Stimulated activated CD4-positive, alpha-beta T cell treated with anti-CD3 and anti-CD28 coated beads, Interleukin-15, amount 100 ng/mL, for 1 hour (primary cell): ENCODE results near the gene UBE2E2.

Experiments used
- DNase-seq, 2 donors: peaks; one replicate each; pipeline ENCODE4 v3.0.0-alpha.2; 2020; ENCODE audit warnings: low read depth in 1 of 2, low spot score in 1 of 2

UBE2E2 gene

DNA sequence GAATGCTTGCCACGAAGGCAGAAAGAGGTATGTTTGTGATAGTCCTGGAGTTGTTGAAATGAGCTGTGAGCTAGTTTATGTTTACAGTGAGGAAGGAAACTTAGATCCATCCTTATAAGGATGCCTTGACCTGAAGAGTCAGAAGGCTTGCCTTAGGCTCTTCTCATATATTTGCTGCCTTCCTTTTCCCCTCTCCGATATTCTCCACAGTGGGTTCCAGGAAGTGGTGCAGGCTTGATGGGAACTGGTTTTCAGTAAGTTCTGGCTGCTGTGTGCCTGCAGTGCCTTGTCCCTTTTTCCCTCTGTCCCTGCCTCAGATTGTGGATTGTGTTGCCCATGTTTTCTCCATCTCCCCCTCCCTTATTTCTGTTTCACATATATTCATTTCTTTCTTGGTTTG is 315.3 kb downstream of the UBE2E2 start:
- no peak for DNase-seq

DNA sequence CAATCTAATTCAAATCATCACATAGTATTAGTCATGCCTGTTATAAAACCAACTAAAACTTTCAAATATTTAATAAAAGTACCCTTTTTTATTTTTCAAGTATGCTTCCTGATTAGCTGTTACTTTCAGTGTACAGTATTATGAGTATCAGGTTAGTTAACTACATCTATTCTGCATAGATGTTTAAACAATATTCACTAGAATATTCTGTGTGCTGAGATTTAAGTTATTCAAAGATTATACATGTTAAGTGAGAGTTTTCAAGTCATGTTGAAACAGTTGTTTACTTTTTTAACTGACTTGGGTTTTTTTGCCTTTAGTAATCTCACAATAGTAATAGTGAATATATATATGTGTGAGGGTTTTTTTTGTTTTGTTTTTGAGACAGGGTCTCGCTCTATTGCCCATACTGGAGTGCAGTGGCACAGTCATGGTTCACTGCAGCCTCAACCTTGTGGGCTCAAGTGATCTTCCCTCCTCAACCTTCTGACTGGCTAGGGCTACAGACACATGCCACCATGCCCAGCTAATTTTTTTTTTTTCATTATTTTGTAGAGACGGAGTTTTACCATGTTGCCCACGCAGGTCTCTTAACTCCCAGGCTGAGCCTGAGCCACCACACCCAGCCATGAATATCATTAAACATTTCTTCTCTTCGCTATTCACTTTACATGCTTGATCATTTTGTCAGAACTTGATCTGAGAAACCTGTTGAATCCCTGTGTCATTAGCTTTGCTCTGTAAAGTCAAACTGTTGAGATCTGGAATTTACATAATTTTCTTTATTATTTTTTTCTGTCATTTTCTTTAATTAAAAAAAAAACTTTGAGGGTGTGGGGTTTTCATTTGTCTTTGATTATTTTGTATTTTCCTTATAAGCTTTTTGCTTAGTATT is 316.4 kb downstream of the UBE2E2 start:
- DNase-seq: no peak

DNA sequence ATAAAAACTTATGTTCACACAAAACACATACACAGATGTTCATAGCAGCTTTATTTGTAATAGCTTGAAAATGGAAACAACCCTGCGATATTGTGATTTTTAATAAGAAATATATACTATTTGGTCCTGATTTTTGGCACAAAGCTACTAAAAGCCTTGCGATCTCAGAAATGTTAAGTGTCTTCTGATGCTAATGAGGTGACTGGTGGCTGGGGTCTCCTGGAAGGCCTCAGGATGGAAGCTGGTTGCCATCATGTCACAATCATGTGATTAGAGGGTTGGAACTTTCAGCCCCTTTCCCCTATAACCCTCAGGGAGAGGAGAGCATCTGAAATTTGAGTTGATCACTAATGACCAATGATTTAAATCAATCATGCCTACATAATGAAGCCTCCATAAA is 324.2 kb downstream of the UBE2E2 start:
- DNase-seq: no peak

DNA sequence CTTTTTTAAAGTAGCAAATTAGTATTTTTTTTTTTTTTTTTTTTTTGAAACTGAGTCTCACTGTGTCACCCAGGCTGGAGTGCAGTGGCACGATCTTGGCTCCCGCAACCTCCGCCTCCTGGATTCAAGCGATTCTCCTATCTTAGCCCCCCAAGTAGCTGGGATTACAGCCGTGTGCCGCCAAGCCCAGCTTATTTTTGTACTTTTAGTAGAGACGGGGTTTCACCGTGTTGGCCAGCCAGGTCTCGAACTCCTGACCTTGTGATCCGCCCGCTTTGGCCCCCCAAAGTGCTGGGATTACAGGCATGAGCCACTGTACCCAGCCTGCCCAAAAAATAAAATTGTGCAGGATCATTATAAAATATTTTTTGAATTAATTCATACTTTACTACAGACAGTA is 330.5 kb downstream of the UBE2E2 start:
- DNase-seq: no peak

DNA sequence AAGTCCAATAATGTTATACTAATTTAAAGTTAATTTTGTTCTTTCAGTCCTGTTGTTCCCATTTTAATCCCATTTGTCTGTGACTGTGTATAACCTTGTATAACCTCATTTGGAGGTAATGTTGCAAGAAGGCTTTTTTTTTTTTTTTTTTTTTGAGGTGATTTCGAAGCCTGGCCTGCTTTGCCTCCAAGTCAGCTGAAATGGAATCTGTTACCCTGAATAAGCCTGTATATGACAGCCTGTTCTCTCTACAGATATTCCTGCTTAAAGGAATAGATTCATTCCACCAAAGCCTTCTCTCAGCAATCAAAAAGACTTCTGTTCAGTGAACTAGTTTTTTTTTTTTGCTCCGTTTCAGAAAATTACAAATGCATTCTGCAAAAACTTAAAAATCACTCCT is 330.9 kb downstream of the UBE2E2 start:
- no peak for DNase-seq

DNA sequence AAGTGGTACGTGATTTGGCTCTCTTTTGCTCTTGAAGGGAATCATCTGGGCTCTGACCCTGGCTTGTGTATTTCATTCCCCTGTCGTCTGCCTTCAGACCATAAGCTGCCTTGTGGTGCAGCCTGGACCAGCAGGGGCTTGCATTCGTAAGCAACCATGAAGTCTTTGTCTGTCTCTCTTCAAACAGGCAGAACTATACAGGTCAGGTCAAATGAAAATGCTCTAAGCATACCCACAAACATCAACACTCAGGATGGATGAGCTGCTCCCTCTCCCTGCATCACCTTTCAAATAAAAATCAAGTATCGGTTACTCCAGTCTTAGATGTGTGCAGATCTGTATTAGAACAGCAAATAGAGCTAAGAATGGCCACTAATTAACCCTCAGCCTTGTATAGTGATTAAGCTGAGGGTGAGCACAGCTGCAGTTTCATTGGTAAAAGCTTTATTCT is 334.0 kb downstream of the UBE2E2 start:
- no peak for DNase-seq

DNA sequence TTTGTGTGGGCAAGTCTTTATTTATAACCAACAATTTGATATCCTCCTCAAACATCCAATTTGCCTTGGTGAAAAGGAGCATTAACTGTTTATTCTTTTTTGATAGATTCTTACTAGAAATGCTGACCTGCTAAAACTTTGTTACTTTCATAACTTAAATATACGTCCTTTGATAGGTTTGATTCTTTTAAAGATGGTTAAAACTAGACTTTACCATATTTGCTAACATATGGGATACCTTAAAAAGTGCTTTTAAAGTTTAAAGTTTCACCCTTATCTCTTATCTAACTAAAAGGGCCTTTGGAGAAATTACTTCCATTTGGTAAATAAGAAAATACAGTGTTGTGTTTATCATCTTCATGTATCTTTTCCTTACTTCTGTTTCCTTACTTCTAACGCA is 336.1 kb downstream of the UBE2E2 start:
- DNase-seq: no peak

DNA sequence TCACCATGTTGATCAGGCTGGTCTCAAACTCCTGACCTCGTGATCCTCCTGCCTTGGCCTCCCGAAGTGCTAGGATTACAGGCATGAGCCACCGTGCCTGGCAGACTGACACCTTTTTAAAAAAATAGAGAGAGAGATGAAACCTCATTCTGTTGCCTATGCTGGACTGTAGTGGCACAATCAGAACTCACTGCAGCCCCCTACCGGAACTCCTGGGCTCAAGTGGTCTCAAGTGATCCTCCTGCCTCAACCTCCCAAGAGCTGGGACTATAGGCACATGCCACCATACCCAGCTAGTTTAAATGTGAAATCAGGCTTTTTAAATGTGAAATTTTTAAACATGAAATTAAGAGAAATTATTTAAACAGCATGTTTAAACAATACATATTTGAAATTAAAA is 337.5 kb downstream of the UBE2E2 start:
- DNase-seq: no peak

DNA sequence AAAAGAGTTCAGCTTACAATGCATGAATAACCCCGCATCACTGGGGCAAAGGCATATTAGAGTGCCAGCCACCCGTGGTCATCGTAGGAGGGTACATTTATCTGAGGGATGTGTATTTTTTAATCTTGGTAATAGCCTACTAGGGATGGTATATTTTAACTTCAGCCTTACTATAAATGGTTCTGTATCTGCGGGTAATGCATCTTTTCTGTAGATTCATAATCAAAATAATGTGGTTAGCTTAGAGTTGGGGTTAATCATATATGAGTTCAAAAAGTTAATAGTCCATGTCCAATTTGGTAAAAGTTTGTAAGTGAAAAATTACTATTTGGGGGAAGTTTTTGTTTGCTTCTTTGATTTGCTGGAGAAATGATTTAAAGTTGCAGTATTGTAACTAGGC is 339.0 kb downstream of the UBE2E2 start:
- DNase-seq: no peak

DNA sequence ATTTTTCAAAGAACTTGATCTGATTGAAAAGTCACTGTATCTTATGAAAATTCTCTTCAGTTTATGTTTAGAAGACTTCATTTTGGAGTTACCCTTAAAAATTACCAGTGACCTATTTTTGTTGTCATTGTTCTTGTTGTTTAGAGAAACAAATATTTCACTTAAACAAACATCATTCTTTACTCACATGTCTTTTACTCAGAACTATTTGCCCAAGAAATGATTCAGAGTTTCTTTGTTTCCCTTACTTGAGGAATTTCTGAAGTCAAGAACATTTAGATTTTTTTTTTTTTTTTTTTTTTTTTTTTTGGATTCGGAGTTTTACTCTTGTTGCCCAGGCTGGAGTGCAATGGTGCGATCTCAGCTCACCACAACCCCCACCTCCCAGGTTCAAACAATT is 343.1 kb downstream of the UBE2E2 start:
- no peak for DNase-seq

DNA sequence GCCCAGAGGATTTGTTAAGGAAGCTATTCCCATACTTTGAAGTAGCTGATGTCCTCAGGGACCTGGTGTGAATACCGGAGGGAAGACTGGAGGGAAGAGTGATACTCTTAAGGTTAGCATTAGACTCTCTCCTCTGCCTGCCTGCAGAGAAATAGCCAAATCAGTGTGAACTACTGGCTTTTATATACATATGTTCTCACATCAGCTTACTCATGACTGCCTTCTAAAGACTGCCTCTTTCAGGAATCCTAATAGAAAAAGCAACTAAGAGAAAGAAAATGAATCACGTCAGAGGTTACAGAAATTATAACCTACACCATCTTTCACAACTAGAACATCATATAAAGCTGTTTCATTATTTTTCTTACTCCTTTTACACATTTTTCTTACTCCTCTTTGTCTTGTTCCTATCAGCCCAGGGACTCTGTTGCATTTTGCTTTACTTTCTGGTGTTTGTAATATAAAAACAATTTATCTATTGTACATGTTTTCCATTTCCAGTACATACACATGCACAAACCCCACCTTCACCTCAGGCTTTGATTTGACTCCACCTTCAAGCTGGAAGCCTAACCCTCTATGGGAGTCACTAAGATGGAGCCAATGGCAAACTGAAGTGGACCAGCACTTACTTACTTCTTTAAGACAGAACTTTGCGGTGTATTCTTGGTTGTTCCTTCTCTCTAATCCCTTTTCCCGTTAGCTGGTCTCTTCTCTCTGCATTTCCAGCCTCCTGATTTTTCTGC is 345.0 kb downstream of the UBE2E2 start:
- no peak for DNase-seq

DNA sequence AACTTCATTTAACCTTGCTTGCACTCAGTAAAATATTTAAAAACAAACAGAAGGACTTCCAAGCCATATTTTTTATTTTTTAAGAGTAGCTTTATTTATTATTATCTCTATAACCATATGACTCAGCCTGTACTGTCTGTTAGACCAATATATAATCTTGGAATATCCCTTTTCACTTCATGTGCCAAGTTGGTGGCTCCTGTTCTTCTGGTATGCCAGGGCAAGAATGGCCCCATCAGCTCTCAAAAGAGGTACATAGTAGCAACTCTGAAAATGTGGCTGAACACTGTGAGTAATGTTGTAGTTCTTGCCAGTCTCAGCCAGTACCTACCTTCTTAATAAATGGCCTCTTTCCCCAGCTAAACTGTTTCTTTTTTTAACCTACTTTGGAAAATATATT is 345.6 kb downstream of the UBE2E2 start:
- DNase-seq: no peak

DNA sequence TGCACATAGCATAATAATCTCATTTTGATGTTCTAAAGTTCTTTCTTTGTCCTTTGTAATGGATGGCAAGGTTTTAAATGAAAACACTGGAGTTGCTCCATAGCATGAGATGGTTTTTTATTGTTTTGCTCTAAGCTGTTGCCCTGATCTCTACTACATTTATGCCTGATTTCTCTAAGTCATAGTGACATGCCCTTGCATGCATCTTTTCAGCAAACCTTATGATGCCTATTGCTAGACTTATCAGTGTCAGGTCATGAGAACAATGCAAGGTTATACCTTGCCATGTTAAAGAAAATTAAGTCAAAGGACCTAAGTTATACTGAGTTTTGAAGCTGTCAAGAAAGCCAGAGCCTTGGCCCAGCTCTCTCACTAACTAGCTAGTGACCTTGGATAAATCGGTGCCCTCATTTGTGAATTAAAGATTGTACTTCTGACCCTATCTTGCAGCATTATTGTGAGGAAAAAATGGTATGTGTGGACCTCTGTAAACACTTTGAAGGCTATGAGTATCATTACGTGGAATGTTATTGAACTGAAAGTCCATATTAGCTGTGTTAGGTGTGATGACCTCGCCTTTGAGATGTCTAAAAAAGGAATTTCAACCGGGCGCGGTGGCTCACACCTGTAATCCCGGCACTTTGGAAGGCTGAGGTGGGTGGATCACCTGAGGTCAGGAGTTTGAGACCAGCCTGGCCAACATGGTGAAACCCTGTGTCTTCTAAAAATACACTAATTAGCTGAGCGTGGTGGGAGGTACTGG is 346.2 kb downstream of the UBE2E2 start:
- DNase-seq: no peak

DNA sequence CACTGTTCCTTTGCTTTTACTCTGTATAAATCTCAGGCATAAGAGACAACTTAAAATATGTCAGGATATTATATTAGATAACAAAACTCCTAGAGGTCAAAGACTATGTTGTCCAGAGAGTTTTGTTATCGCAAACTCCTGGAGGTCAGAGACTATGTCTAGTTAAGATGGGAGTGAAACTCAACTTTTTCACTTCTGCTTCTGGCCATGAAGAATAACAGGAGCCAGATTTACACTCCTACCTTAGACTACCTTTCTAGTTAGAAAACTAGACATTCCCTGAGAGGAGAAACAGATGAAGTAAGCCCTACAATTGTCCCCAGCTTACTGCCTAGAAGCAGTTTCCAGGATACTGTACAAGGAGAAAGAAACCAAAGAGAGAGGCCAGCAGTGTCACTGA is 347.3 kb downstream of the UBE2E2 start:
- DNase-seq: no peak

DNA sequence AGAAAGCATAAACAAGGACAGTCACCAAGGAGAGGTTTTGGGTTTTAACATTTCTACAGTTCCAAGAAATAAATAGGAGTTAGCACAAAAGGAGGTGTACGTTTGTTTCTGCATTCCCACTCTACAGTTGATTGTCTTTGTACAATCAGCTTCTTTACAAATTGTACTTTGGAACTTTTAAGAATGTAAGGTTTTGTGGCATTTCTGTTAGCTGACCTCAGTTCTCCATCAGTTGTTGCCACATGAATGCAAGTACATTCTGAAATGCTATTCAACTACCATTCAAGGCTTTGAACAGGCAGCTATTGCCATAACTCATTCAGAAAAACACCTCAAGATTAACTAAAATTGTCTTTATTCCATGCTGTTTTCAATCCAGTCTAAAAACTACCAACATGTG is 349.4 kb downstream of the UBE2E2 start:
- no peak for DNase-seq

DNA sequence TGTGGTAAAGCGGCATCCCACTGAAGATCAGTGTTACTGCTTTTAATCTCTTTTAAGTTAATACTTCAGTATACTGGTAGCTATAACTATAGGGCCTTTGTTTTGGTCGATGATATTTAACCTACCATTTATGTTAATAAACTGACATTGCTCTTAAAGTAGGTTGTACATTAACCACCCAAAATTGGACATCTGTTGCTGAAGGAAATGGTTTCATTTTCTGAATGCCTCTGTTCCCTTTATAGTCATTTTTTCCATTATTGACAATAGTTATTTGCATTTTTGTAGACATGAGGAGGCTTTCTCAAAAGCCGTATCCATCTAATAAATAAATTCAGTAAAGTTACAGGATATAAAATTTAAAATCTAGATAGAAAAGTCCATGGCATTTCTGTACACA is 350.2 kb downstream of the UBE2E2 start:
- DNase-seq: no peak

DNA sequence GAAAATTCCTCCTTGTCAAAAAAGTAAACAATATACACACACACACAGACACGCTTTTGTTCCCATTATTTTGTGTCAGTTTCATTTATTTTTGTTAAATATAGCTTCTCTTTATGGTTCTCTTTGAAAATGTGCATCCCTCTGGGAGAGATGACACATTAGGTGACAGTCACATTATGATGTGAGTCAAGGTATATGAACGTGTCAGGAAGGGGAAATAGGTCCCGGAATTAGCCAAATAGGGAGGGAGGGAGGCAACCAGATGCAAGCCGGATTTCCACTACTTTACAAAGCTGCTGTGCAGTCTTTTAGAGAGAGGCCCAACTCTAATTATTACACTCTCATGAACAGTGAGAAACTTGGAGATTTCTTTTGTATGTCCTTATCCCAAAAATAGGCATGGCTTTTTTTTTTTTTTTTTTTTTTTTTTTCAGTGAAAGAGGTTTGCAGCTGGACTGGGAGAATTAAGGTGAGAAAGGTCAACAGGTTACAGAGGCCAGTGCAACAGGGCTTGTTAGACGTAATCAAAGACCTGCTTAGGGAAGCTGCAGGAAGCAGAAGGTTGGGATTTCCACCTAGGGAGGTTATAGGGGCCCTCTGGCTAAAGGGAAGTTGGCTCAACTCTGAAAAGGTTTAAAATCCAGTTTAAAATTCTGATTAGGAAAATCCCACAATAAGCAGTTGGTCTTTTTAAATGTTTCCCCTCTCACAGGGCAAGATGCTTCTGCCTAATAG is 362.1 kb downstream of the UBE2E2 start:
- DNase-seq: no peak

DNA sequence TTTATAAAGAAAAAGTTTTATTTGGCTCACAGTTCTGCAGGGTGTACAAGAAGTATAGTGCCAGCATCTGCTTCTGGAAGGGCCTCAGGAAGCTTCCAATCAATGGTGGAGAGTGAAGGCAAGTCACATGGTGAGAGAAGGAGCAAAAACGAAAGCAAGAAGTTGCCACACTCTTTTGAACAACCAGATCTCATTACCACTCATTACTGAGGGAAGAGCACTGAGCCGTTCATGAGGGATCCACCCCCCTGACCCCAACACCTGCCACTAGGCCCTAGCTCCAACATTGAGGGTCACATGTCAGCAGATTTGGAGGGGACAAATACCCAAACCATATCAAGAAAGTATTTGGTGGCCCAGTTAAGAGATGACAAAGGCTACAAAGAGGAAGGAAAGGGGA is 363.4 kb downstream of the UBE2E2 start:
- no peak for DNase-seq

DNA sequence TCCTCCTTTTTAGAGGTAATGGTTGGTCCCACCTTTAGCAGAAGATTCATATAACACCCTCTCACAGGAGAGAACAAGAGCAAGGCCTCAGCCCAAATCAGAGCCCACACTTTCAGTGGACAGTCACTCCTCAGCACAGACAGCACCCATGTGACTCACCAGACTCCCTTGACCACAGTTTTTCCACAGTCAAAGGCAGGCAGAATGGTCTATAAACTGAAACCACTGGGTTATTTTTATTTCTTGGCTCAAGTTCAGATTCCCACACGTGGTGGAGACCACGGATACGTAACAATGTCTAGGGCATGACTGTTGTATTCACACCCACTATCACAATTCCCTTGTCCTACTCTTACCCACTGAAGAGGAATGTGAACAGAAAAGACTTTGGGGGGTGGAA is 364.8 kb downstream of the UBE2E2 start:
- DNase-seq: no peak

DNA sequence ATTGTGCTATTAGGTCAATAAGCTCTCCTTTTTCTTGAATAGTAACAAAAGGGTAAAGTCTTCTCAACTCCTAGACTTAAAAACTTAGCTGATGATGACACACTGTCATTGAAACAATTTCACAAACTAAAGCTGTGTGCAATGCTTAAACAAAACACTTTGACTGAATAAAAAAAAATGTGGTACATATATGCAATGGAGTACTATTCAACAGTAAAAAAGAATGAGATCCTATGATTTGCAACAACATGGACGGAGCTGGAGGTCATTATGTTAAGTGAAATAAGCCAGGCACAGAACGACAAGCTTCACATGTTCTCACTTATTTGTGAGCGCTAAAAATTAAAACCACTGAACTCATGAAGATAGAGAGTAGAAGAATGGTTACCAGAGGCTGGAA is 370.7 kb downstream of the UBE2E2 start:
- DNase-seq: no peak

DNA sequence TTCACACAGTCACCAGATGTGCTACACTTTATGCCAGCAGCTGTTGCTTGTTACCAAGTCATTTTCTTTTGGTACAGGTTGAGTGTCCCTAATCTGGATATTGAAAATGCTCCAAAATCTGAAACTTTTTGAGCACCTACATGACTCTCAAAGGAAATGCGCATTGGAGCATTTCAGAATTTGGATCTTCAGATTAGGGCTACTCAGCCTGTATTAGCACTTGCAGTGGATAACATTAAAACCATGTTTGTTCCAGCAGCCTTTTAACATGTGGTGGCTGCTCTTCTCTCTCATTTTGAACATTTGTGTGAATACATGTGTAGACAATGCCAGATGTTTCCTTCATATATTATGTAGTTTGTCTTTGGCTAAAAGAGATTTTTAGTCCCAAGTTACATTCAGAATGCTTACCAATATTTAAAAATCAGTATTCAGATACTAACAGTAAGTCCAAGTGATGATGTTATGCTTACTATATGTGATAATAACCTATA is 371.7 kb downstream of the UBE2E2 start:
- DNase-seq: no peak
